Smooth muscle cell (in vitro differentiated cells): ENCODE results near the gene ASTN2. TPM values are rescaled to one million over a fixed set of nuclear protein-coding genes. Genes with fewer than 3 reads are reported as not detected.

Source experiments
- DNase-seq: peaks from one replicate; lab custom pipeline; 2025; ENCODE audit not compliant: unreplicated experiment; lab: John Stamatoyannopoulos, UW
- H2AFZ ChIP-seq: fragments of 200-600 bp; sonication (generic); 2 replicates; pipeline ENCODE4 v1.6.0; 2016; ENCODE audit warnings: antibody characterized with exemption, low read depth, mild to moderate bottlenecking
- H3F3A ChIP-seq: fragments of 200-600 bp; sonication (generic); 2 replicates; pipeline ENCODE4 v1.6.0; 2017; ENCODE audit warnings: antibody characterized with exemption, low read depth
- H3K27ac ChIP-seq: fragments of 200-600 bp; sonication (generic); 2 replicates; pipeline ENCODE4 v1.5.1; 2016; ENCODE audit warnings: low read depth, mild to moderate bottlenecking
- H3K27me3 ChIP-seq: fragments of 200-600 bp; sonication (generic); 2 replicates; pipeline ENCODE4 v1.6.1; 2016; ENCODE audit warnings: low read depth, mild to moderate bottlenecking
- H3K36me3 ChIP-seq: fragments of 200-600 bp; sonication (generic); 2 replicates; pipeline ENCODE4 v1.5.1; 2016; ENCODE audit warnings: low read depth
- H3K4me1 ChIP-seq: fragments of 200-600 bp; sonication (generic); 2 replicates; pipeline ENCODE4 v1.5.1; 2016; ENCODE audit warnings: low read depth
- H3K4me2 ChIP-seq: fragments of 200-600 bp; sonication (generic); 2 replicates; pipeline ENCODE4 v1.6.0; 2016; ENCODE audit warnings: mild to moderate bottlenecking
- H3K4me3 ChIP-seq: fragments of 200-600 bp; sonication (generic); 2 replicates; pipeline ENCODE4 v1.5.1; 2016; ENCODE audit warnings: mild to moderate bottlenecking
- H3K79me2 ChIP-seq: fragments of 200-600 bp; sonication (generic); 2 replicates; pipeline ENCODE4 v1.6.0; 2016; ENCODE audit warnings: low read depth, mild to moderate bottlenecking
- H3K9ac ChIP-seq: fragments of 200-600 bp; sonication (generic); 2 replicates; pipeline ENCODE4 v1.6.0; 2016; ENCODE audit warnings: low read depth
- H3K9me3 ChIP-seq: fragments of 200-600 bp; sonication (generic); replicated peaks from 2 replicates; pipeline ENCODE4 v1.5.1; 2016; ENCODE audit warnings: low read depth
- H4K20me1 ChIP-seq: fragments of 200-600 bp; sonication (generic); 2 replicates; pipeline ENCODE4 v1.6.0; 2016; ENCODE audit warnings: low read depth
- WGBS: methylation state at CpG from one replicate; pipeline ENCODE4 v1.1.7; 2016; ENCODE audit warnings: low lambda C conversion rate; 5-methylcytosine and 5-hydroxymethylcytosine counted together
- polyA plus RNA-seq: library from polyadenylated mRNA; unstranded; fragments of >200 nt; fragmentation: Nextera tagmentation; extraction: Ambion mirVana; gene quantifications from 2 replicates; pipeline ENCODE4 v1.2.1, GENCODE V29; 2016
- total RNA-seq: library from RNA; depleted of rRNA; stranded (reverse); fragments of >200 nt; gene quantifications from 2 replicates; pipeline ENCODE4 v1.2.3, GENCODE V29; 2014
- TF ChIP-seq, protein P1 (sequence below): fragments of 200-600 bp; sonication (generic); IDR thresholded peaks from 2 replicates; pipeline ENCODE4 v1.5.1; 2017; ENCODE audit warnings: borderline replicate concordance, mild to moderate bottlenecking, antibody characterized with exemption; ENCODE audit not compliant: insufficient read depth, poor library complexity, severe bottlenecking

The ASTN2 gene
- total and polyA plus RNA-seq, 2 experiments from 2014 or later: 6.5 to 6.7 TPM

DNA sequence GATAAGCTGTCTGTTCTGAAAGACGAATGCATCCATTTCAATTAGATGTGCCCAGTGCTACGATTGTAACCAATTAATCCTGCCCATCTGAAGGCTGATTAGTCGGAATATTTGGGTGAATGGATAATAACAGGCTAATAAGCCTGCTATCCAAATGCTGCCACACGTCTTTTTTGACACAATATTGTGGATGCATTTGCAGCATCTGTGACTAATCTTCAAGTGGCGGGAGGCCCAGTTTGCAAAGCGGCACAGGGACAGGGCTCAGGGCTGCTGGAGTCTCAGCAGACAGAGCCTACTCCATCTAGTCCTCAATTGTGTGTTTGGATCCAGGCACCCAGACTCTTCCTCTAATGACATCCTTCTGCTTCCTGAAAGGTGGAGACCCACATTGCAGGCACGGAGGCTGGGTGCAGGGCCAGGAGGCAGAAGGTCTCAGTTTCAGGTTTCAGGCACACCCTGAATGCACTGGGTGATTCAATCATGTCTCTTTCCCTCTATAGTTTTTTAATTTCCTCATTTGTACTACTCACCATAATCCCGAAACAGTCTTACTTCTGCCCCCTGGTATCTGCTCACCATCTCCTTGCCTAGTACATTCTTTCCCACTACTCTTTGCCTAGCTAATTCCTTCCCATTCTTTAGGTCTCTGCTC lies 169.6 kb downstream of the ASTN2 start:
- Histone ChIP-seq H3K27ac (no peak overlapping the region), H3K4me1 (no peaks in the 10 kb centered on the region), H3K79me2 (no peaks in the 10 kb centered on the region), H2AFZ (no peak overlapping the region), H3K9ac (no peak overlapping the region), H3K4me3 (no peak overlapping the region), H3K36me3 (no peaks in the 10 kb centered on the region), H4K20me1 (no peaks in the 10 kb centered on the region), H3K27me3 (peaks cover 7% of the 10 kb centered on the region), H3K4me2 (no peak overlapping the region), H3F3A (no peaks in the 10 kb centered on the region), H3K9me3 (no peaks in the 10 kb centered on the region)
- no peak for DNase-seq
- WGBS: 77% methylated on average over 8 of the region's 8 CpGs
- TF ChIP-seq, protein P1, sequence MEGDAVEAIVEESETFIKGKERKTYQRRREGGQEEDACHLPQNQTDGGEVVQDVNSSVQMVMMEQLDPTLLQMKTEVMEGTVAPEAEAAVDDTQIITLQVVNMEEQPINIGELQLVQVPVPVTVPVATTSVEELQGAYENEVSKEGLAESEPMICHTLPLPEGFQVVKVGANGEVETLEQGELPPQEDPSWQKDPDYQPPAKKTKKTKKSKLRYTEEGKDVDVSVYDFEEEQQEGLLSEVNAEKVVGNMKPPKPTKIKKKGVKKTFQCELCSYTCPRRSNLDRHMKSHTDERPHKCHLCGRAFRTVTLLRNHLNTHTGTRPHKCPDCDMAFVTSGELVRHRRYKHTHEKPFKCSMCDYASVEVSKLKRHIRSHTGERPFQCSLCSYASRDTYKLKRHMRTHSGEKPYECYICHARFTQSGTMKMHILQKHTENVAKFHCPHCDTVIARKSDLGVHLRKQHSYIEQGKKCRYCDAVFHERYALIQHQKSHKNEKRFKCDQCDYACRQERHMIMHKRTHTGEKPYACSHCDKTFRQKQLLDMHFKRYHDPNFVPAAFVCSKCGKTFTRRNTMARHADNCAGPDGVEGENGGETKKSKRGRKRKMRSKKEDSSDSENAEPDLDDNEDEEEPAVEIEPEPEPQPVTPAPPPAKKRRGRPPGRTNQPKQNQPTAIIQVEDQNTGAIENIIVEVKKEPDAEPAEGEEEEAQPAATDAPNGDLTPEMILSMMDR: no peak

DNA sequence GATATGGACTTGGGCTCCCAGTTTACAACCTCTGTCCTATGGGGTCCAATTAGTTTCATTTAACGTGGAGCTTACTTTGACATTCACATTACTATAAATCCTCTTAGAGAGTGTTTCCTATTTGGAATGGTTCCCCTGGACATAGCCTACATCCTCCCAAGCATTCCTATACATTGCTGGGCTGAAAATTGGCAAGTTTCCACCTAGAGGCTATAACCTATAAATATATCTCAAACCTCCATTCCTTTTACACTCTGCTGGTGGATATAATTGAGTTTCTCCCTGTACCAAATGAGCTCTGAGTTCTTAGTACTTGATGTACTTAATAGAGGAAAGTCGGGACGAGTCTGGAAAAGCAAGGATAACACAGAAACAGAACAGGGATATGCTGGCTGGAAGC lies 172.8 kb downstream of the ASTN2 start:
- no peak for DNase-seq

DNA sequence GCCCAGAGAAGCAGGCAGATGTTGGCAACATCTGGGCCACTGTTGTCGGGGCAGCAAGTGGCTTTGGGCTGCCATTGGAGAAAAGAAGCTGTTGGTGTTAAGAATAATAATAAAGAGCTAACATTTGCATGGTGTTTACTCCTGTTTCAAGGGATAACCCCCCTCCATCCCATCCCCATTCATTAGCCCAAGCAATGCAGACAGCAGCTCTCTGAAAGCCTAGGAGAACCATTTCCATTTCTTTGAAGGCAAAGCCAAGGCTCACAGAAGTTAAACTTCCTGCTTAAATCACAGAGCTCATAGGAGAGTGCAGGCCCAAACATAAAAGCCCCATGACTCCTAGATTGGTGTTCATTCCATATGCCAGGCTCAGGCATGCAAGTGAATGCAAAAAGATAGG lies 175.4 kb downstream of the ASTN2 start:
- Histone ChIP-seq H3K27me3 (no peaks in the 10 kb centered on the region), H3K79me2 (no peaks in the 10 kb centered on the region), H2AFZ (no peak overlapping the region), H4K20me1 (no peaks in the 10 kb centered on the region), H3K4me2 (no peak overlapping the region), H3K9me3 (no peaks in the 10 kb centered on the region), H3F3A (no peaks in the 10 kb centered on the region), H3K36me3 (no peaks in the 10 kb centered on the region), H3K27ac (no peak overlapping the region), H3K4me3 (no peak overlapping the region), H3K9ac (no peak overlapping the region), H3K4me1 (no peaks in the 10 kb centered on the region)
- DNase-seq: no peak
- 88% methylated on average over 1 of the region's 1 CpG for WGBS
- TF ChIP-seq, protein P1: no peak

More for the DNA sequence above, 172.8 kb downstream of the ASTN2 start:
- Histone ChIP-seq H3K27me3 (no peaks in the 10 kb centered on the region), H3K9ac (no peak overlapping the region), H3K9me3 (no peaks in the 10 kb centered on the region), H3K79me2 (no peaks in the 10 kb centered on the region), H3K36me3 (no peaks in the 10 kb centered on the region), H3K4me3 (no peak overlapping the region), H3K27ac (no peak overlapping the region), H3K4me2 (no peak overlapping the region), H3K4me1 (no peaks in the 10 kb centered on the region), H2AFZ (no peak overlapping the region), H4K20me1 (no peaks in the 10 kb centered on the region), H3F3A (no peaks in the 10 kb centered on the region)
- TF ChIP-seq, protein P1: no peak
- 96% methylated on average over 3 of the region's 3 CpGs for WGBS

DNA sequence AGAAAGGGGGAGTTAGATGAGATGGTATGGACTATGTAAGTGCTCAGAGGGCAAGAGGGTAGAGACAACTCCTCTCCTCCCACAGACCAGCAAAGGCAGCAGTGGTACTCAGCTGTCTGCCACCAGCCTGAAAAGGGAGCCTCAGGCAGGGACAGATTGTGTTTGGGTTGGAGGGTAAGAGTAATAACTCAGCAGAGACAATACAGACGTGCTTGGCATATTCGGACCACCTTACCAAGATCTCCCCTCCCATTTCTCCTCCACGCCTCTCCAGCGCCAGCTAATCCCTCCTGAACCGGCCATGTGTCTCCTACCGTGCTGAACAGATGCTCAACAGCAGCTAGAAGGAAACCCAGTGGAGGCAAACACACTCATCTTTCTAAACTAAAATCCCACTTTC lies 180.8 kb downstream of the ASTN2 start:
- no peak overlapping the region for H2AFZ ChIP-seq
- WGBS: 91% methylated on average over 6 of the region's 6 CpGs
- H3F3A ChIP-seq: no peaks in the 10 kb centered on the region
- H3K27ac ChIP-seq: no peak overlapping the region
- no peaks in the 10 kb centered on the region for H4K20me1 ChIP-seq
- no peak overlapping the region for H3K9ac ChIP-seq
- H3K4me1 ChIP-seq: no peaks in the 10 kb centered on the region
- TF ChIP-seq, protein P1: no peak
- H3K4me2 ChIP-seq: no peak overlapping the region
- no peaks in the 10 kb centered on the region for H3K9me3 ChIP-seq
- H3K36me3 ChIP-seq: no peaks in the 10 kb centered on the region
- H3K27me3 ChIP-seq: no peaks in the 10 kb centered on the region
- no peaks in the 10 kb centered on the region for H3K79me2 ChIP-seq
- no peak for DNase-seq
- no peak overlapping the region for H3K4me3 ChIP-seq
